Upper lobe of left lung (tissue), 4 donors: ENCODE results near the gene SLC5A1.

Experiments used
- CTCF ChIP-seq, 6 experiments: fragments of 450-650 bp in 4 of 6; fragments of 200-600 bp in 2 of 6; sonication (generic) in 2 of 6; IDR thresholded peaks; one replicate each; pipeline ENCODE4 v1.5.1; 2016 to 2019; ENCODE audit warnings: antibody characterized with exemption in 6 of 6
- POLR2A ChIP-seq, 4 donors: fragments of 450-650 bp; IDR thresholded peaks; one replicate each; pipeline ENCODE4 v1.5.1; 2016 to 2017; ENCODE audit warnings: antibody characterized with exemption in 4 of 4, mild to moderate bottlenecking in 2 of 4
- POLR2AphosphoS5 ChIP-seq, 2 donors: sonication (generic); formaldehyde crosslinking; IDR thresholded peaks; one replicate each; pipeline ENCODE4 v1.5.1; 2017; ENCODE audit warnings: antibody characterized with exemption in 2 of 2

DNA sequence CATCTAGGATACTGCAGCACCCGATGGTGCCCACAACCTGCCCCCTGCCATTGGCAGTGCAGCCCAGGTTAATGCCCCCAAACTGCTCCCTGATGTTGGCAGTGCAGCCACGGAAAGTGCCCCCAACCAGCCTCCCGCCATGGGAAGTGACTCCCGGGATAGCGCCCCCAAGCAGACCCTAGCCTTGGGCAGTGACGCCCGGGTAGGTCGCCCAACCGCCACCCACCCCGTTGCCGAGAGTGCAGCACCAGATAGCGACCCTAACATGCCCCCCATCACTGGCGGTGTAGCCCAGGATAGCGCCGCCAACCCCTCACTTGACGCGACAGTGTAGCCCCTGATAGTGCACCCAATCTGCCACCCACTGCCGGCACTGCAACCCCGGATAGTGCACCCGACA, 77.5 kb downstream of the SLC5A1 start:
- no peak for TF ChIP-seq CTCF (IDR thresholded peaks at IDR 0.05)
- TF ChIP-seq POLR2A (IDR thresholded peaks at IDR 0.05): no peak
- no peak for TF ChIP-seq POLR2AphosphoS5 (IDR thresholded peaks at IDR 0.05)
